Measurements from ENCODE around the gene CNGA2. TPM values are rescaled to one million over a fixed set of nuclear protein-coding genes. Genes with fewer than 3 reads are reported as not detected.
A peak's percentile ranks its signal among the peaks of the same experiment; 100 is the strongest.

Gene CNGA2
- total and polyA plus RNA-seq, 4 donors = not detected

- peak in 1 of 2 donors; percentile 76 for DNase-seq
- Histone ChIP-seq H3K27me3 (ENCODE audit: control insufficient read depth in 1 of 2, insufficient read depth in 2 of 2, low read length in 1 of 2) (no peaks in the 10 kb centered on the region), H3K4me3 (ENCODE audit: low read length in 2 of 2) (no peak overlapping the region), H3K9me3 (ENCODE audit: control insufficient read depth, low read length) (no peaks in the 10 kb centered on the region), H3K36me3 (ENCODE audit: control insufficient read depth in 1 of 2, insufficient read depth in 2 of 2, low read length in 1 of 2) (no peaks in the 10 kb centered on the region), H3K27ac (ENCODE audit: low read depth in 1 of 2, low read length in 2 of 2) (no peak overlapping the region), H3K4me1 (ENCODE audit: control insufficient read depth in 1 of 2, insufficient read depth in 2 of 2, low read length in 2 of 2) (no peaks in the 10 kb centered on the region)
- intact Hi-C loops (cut with DNase I) = no loop called here
- no peak for ATAC-seq (ENCODE audit: low FRiP score)
- WGBS, 2 donors = 36 to 47% methylated on average over 23 to 24 of the region's 24 CpGs
These were observed 12.2 kb upstream of the CNGA2 start for GRCh38 chrX:151722241-151722846.

GRCh38 chrX:151723156-151723760 lies 11.3 kb upstream of the CNGA2 start:
- Histone ChIP-seq H3K27ac (ENCODE audit: low read depth in 1 of 2, low read length in 2 of 2) (no peak overlapping the region), H3K36me3 (ENCODE audit: control insufficient read depth in 1 of 2, insufficient read depth in 2 of 2, low read length in 1 of 2) (no peaks in the 10 kb centered on the region), H3K9me3 (ENCODE audit: control insufficient read depth, low read length) (no peaks in the 10 kb centered on the region), H3K27me3 (ENCODE audit: control insufficient read depth in 1 of 2, insufficient read depth in 2 of 2, low read length in 1 of 2) (no peaks in the 10 kb centered on the region), H3K4me3 (ENCODE audit: low read length in 2 of 2) (no peak overlapping the region), H3K4me1 (ENCODE audit: control insufficient read depth in 1 of 2, insufficient read depth in 2 of 2, low read length in 2 of 2) (no peaks in the 10 kb centered on the region)
- ATAC-seq (ENCODE audit: low FRiP score) (no peak), DNase-seq (peak in 1 of 2 donors; percentile 35)
- intact Hi-C loops (cut with DNase I) = no loop called here
- 80 to 92% methylated on average over 7 of the region's 7 CpGs for WGBS, 2 donors

GRCh38 chrX:151724563-151725337 lies 9.8 kb upstream of the CNGA2 start:
- Histone ChIP-seq H3K4me1 (ENCODE audit: control insufficient read depth in 1 of 2, insufficient read depth in 2 of 2, low read length in 2 of 2) (no peaks in the 10 kb centered on the region), H3K4me3 (ENCODE audit: low read length in 2 of 2) (no peak overlapping the region), H3K9me3 (ENCODE audit: control insufficient read depth, low read length) (no peaks in the 10 kb centered on the region), H3K27me3 (ENCODE audit: control insufficient read depth in 1 of 2, insufficient read depth in 2 of 2, low read length in 1 of 2) (no peaks in the 10 kb centered on the region), H3K27ac (ENCODE audit: low read depth in 1 of 2, low read length in 2 of 2) (no peak overlapping the region), H3K36me3 (ENCODE audit: control insufficient read depth in 1 of 2, insufficient read depth in 2 of 2, low read length in 1 of 2) (no peaks in the 10 kb centered on the region)
- intact Hi-C loops (cut with DNase I) = no loop called here
- peak in 1 of 2 donors; percentile 54 for DNase-seq
- ATAC-seq (ENCODE audit: low FRiP score) = no peak
- WGBS, 2 donors = 42 to 51% methylated on average over 7 of the region's 7 CpGs

GRCh38 chrX:151725338-151725614 lies 9.3 kb upstream of the CNGA2 start:
- Histone ChIP-seq H3K9me3 (ENCODE audit: control insufficient read depth, low read length) (no peaks in the 10 kb centered on the region), H3K36me3 (ENCODE audit: control insufficient read depth in 1 of 2, insufficient read depth in 2 of 2, low read length in 1 of 2) (no peaks in the 10 kb centered on the region), H3K4me1 (ENCODE audit: control insufficient read depth in 1 of 2, insufficient read depth in 2 of 2, low read length in 2 of 2) (no peaks in the 10 kb centered on the region), H3K27me3 (ENCODE audit: control insufficient read depth in 1 of 2, insufficient read depth in 2 of 2, low read length in 1 of 2) (no peaks in the 10 kb centered on the region), H3K4me3 (ENCODE audit: low read length in 2 of 2) (no peak overlapping the region), H3K27ac (ENCODE audit: low read depth in 1 of 2, low read length in 2 of 2) (no peak overlapping the region)
- intact Hi-C loops (cut with DNase I) = no loop called here
- 10 to 18% methylated on average over 1 of the region's 1 CpG for WGBS, 2 donors
- DNase-seq (peak in 1 of 2 donors; percentile 58), ATAC-seq (ENCODE audit: low FRiP score) (no peak)

- H3K36me3 ChIP-seq (ENCODE audit: control insufficient read depth in 1 of 2, insufficient read depth in 2 of 2, low read length in 1 of 2) = no peaks in the 10 kb centered on the region
- H3K27ac ChIP-seq (ENCODE audit: low read depth in 1 of 2, low read length in 2 of 2) = no peak overlapping the region
- no peaks in the 10 kb centered on the region for H3K9me3 ChIP-seq (ENCODE audit: control insufficient read depth, low read length)
- 67 to 89% methylated on average over 5 of the region's 5 CpGs for WGBS, 2 donors
- peak in 1 of 2 donors; percentile 27 for DNase-seq
- H3K4me1 ChIP-seq (ENCODE audit: control insufficient read depth in 1 of 2, insufficient read depth in 2 of 2, low read length in 2 of 2) = no peaks in the 10 kb centered on the region
- no peak for ATAC-seq (ENCODE audit: low FRiP score)
- intact Hi-C loops (cut with DNase I) = no loop called here
- no peak overlapping the region for H3K4me3 ChIP-seq (ENCODE audit: low read length in 2 of 2)
- no peaks in the 10 kb centered on the region for H3K27me3 ChIP-seq (ENCODE audit: control insufficient read depth in 1 of 2, insufficient read depth in 2 of 2, low read length in 1 of 2)
These were observed 7.8 kb upstream of the CNGA2 start for GRCh38 chrX:151726751-151727150.

- H3K27ac ChIP-seq (ENCODE audit: low read depth in 1 of 2, low read length in 2 of 2) = no peak overlapping the region
- no peaks in the 10 kb centered on the region for H3K27me3 ChIP-seq (ENCODE audit: control insufficient read depth in 1 of 2, insufficient read depth in 2 of 2, low read length in 1 of 2)
- 77 to 89% methylated on average over 4 of the region's 4 CpGs for WGBS, 2 donors
- H3K4me1 ChIP-seq (ENCODE audit: control insufficient read depth in 1 of 2, insufficient read depth in 2 of 2, low read length in 2 of 2) = no peaks in the 10 kb centered on the region
- DNase-seq (peak in 1 of 2 donors; percentile 38), ATAC-seq (ENCODE audit: low FRiP score) (no peak)
- intact Hi-C loops (cut with DNase I) = no loop called here
- H3K4me3 ChIP-seq (ENCODE audit: low read length in 2 of 2) = no peak overlapping the region
- no peaks in the 10 kb centered on the region for H3K9me3 ChIP-seq (ENCODE audit: control insufficient read depth, low read length)
- no peaks in the 10 kb centered on the region for H3K36me3 ChIP-seq (ENCODE audit: control insufficient read depth in 1 of 2, insufficient read depth in 2 of 2, low read length in 1 of 2)
These were observed 7.2 kb upstream of the CNGA2 start for GRCh38 chrX:151727346-151727745.

- Histone ChIP-seq H3K27me3 (ENCODE audit: control insufficient read depth in 1 of 2, insufficient read depth in 2 of 2, low read length in 1 of 2) (no peaks in the 10 kb centered on the region), H3K9me3 (ENCODE audit: control insufficient read depth, low read length) (no peaks in the 10 kb centered on the region), H3K36me3 (ENCODE audit: control insufficient read depth in 1 of 2, insufficient read depth in 2 of 2, low read length in 1 of 2) (no peaks in the 10 kb centered on the region), H3K4me3 (ENCODE audit: low read length in 2 of 2) (no peak overlapping the region), H3K27ac (ENCODE audit: low read depth in 1 of 2, low read length in 2 of 2) (no peak overlapping the region), H3K4me1 (ENCODE audit: control insufficient read depth in 1 of 2, insufficient read depth in 2 of 2, low read length in 2 of 2) (no peaks in the 10 kb centered on the region)
- intact Hi-C loops (cut with DNase I) = no loop called here
- DNase-seq = peak in 1 of 2 donors; percentile 44
- WGBS, 2 donors = 80 to 95% methylated on average over 4 of the region's 4 CpGs
- ATAC-seq (ENCODE audit: low FRiP score) = no peak
These were observed 5.4 kb upstream of the CNGA2 start for GRCh38 chrX:151729056-151729725.

GRCh38 chrX:151735219-151735618 lies 673 bp downstream of the CNGA2 start:
- no peaks in the 10 kb centered on the region for H3K27me3 ChIP-seq (ENCODE audit: control insufficient read depth in 1 of 2, insufficient read depth in 2 of 2, low read length in 1 of 2)
- H3K9me3 ChIP-seq (ENCODE audit: control insufficient read depth, low read length) = no peaks in the 10 kb centered on the region
- H3K36me3 ChIP-seq (ENCODE audit: control insufficient read depth in 1 of 2, insufficient read depth in 2 of 2, low read length in 1 of 2) = no peaks in the 10 kb centered on the region
- ATAC-seq (ENCODE audit: low FRiP score) (no peak), DNase-seq (no peak)
- no peaks in the 10 kb centered on the region for H3K4me1 ChIP-seq (ENCODE audit: control insufficient read depth in 1 of 2, insufficient read depth in 2 of 2, low read length in 2 of 2)
- intact Hi-C loops (cut with DNase I) = no loop called here
- H3K27ac ChIP-seq (ENCODE audit: low read depth in 1 of 2, low read length in 2 of 2) = no peak overlapping the region
- no peak overlapping the region for H3K4me3 ChIP-seq (ENCODE audit: low read length in 2 of 2)
- WGBS, 2 donors = 45 to 74% methylated on average over 2 of the region's 2 CpGs
